ENCODE results near the gene TPK1.

TPK1 gene

DNA sequence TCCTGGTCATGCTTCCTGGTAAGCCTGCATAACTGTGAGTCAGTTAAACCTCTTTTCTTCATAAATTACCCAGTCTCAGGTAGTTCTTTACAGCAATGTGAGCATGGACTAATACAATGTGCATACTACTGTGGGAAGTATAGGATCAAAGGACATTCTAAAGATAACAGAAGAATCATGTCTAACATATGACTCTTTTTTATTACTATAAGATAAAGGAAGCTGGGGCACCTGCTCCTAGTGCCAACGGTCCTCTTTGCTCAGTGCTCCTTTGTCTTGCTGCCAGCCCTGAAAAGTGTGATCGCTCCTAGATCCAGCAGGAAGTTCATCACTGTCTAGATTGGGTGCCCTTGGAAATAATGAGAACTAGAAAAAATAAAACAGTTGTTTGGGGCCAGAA is 289.1 kb downstream of the TPK1 start (continued):
- no peak for TF ChIP-seq ZNF174 (tag by site-specific recombination; IDR thresholded peaks at IDR 0.05)
- no peak for TF ChIP-seq KLF9 (tag by site-specific recombination; IDR thresholded peaks at IDR 0.05; ENCODE audit: low read depth)

DNA sequence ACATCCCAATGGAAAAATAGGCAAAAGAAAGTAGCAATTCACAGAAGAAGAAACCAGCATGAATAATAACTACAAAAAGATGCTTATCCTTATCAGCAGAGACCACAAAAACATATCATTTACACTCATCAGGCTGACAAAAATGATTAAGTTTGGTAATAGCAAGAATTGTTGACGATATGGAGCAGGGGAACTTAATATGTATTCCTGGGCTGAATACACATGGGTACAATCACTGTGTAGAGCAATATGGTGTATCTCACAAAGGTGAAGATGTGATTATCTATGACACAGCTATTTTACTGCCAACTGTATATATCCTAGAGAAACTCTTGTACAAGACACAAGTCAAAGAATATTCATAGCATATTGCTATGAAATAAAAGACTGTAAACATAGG is 290.5 kb downstream of the TPK1 start:
- no peaks in the 10 kb centered on the region for H3K4me1 ChIP-seq (ENCODE audit: control insufficient read depth, insufficient read depth, low read length)
- no peaks in the 10 kb centered on the region for H3K9me3 ChIP-seq (ENCODE audit: control insufficient read depth, insufficient read depth, low read depth, low read length)
- H3K27ac ChIP-seq (ENCODE audit: extremely low read depth, low read depth, low read length): no peak overlapping the region
- ChIA-PET CTCF (no interaction called here), POLR2A (no interaction called here)
- no peak overlapping the region for H3K4me3 ChIP-seq (ENCODE audit: low read depth, low read length)
- TF ChIP-seq ZNF664 (tag by site-specific recombination; IDR thresholded peaks at IDR 0.05) (no peak), ZNF26 (tag by site-specific recombination; IDR thresholded peaks at IDR 0.05) (no peak)
- no peaks in the 10 kb centered on the region for H3K36me3 ChIP-seq (ENCODE audit: control insufficient read depth in 2 of 2, insufficient read depth in 1 of 2, low read length in 2 of 2)

DNA sequence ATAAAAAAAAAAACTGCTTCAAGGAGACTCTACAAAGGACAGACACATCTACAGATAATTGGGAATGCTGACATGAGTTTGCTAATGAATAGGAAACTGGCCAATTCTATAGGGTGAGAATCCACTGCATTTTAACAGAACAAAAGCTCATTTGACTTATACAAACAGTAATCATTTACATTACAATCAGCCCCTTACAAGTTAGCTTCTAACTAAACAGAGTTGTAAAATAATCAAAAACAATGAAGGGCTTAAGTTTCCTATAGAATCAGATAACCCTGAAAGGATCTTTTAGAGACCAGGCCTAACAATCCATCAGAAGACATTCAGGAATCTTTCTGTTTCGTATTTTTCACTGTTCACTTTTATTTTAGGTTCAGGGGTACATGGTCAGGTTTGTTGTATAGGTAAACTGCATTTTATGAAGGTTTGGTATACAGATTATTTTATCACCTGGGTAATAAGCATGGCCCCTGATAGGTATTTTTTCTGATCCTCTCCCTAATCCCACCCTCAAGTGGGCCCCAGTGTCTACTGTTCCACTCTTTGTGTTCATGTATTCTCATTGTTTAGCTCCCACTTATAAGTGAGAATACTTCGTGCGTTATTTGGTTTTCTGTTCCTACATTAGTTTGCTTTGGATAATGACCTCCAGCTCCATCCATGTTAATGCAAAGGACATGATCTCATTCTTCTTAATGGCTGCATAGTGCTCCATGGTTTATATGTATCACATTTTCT is 301.0 kb downstream of the TPK1 start:
- no peaks in the 10 kb centered on the region for H3K4me1 ChIP-seq (ENCODE audit: control insufficient read depth, insufficient read depth, low read length)
- POLR2A ChIA-PET: no interaction called here
- no peaks in the 10 kb centered on the region for H3K9me3 ChIP-seq (ENCODE audit: control insufficient read depth, insufficient read depth, low read depth, low read length)
- TF ChIP-seq KLF1 (tag by site-specific recombination; IDR thresholded peaks at IDR 0.05) (no peak), FEZF1 (tag by site-specific recombination; IDR thresholded peaks at IDR 0.05) (no peak), ZNF513 (tag by site-specific recombination; IDR thresholded peaks at IDR 0.05) (no peak), ZNF658 (tag by site-specific recombination; IDR thresholded peaks at IDR 0.05) (no peak), ZIC2 (tag by site-specific recombination; IDR thresholded peaks at IDR 0.05) (no peak), ATF2 (tag by site-specific recombination; IDR thresholded peaks at IDR 0.05; ENCODE audit: low read depth) (no peak), ZNF747 (tag by site-specific recombination; IDR thresholded peaks at IDR 0.05) (no peak), ZNF416 (tag by site-specific recombination; IDR thresholded peaks at IDR 0.05) (no peak), ZNF843 (tag by site-specific recombination; IDR thresholded peaks at IDR 0.05) (no peak), KLF9 (tag by site-specific recombination; IDR thresholded peaks at IDR 0.05; ENCODE audit: low read depth) (no peak), ZNF2 (tag by site-specific recombination; IDR thresholded peaks at IDR 0.05) (no peak), ZNF426 (tag by site-specific recombination; IDR thresholded peaks at IDR 0.05) (no peak)
- CTCF ChIA-PET: interaction anchor here (1.0 kb wide), 1 partner anchor 20 kb away, joined by 3 read pairs; no protein-coding TSS in a partner anchor
- H3K4me3 ChIP-seq (ENCODE audit: low read depth, low read length): no peak overlapping the region
- H3K27ac ChIP-seq (ENCODE audit: extremely low read depth, low read depth, low read length): no peak overlapping the region
- H3K36me3 ChIP-seq (ENCODE audit: control insufficient read depth in 2 of 2, insufficient read depth in 1 of 2, low read length in 2 of 2): no peaks in the 10 kb centered on the region

- H3K4me3 ChIP-seq (ENCODE audit: low read depth, low read length): no peak overlapping the region
- no peak overlapping the region for H3K27ac ChIP-seq (ENCODE audit: extremely low read depth, low read depth, low read length)
- ChIA-PET CTCF (interaction anchor here (1.0 kb wide), 1 partner anchor 19 kb away, joined by 3 read pairs; no protein-coding TSS in a partner anchor), POLR2A (no interaction called here)
- TF ChIP-seq ZBTB6 (tag by site-specific recombination; IDR thresholded peaks at IDR 0.05) (no peak), ZNF223 (tag by site-specific recombination; IDR thresholded peaks at IDR 0.05) (no peak), ZNF423 (tag by site-specific recombination; IDR thresholded peaks at IDR 0.05) (no peak), ZNF747 (tag by site-specific recombination; IDR thresholded peaks at IDR 0.05) (no peak), ZBTB1 (tag by site-specific recombination; IDR thresholded peaks at IDR 0.05) (no peak), ZNF202 (tag by site-specific recombination; IDR thresholded peaks at IDR 0.05; ENCODE audit: borderline replicate concordance) (no peak), GLIS2 (tag by site-specific recombination; IDR thresholded peaks at IDR 0.05) (no peak), ZSCAN23 (tag by site-specific recombination; IDR thresholded peaks at IDR 0.05) (no peak), ZNF404 (tag by site-specific recombination; IDR thresholded peaks at IDR 0.05) (no peak)
- H3K36me3 ChIP-seq (ENCODE audit: control insufficient read depth in 2 of 2, insufficient read depth in 1 of 2, low read length in 2 of 2): no peaks in the 10 kb centered on the region
- no peaks in the 10 kb centered on the region for H3K4me1 ChIP-seq (ENCODE audit: control insufficient read depth, insufficient read depth, low read length)
- no peaks in the 10 kb centered on the region for H3K9me3 ChIP-seq (ENCODE audit: control insufficient read depth, insufficient read depth, low read depth, low read length)
Observed at GRCh38 chr7:144534196-144534595, 301.7 kb downstream of the TPK1 start.

All from HEK293 (cell line).